Esophagus muscularis mucosa (tissue), 4 donors: Measurements from ENCODE around the gene FAM240A. TPM values are rescaled to one million over a fixed set of nuclear protein-coding genes. Genes with fewer than 3 reads are reported as not detected.

Experiments
- DNase-seq: peaks from one replicate; pipeline ENCODE4 v3.0.0-alpha.2; 2017; ENCODE audit errors: extremely low spot score
- H3K27ac ChIP-seq, 4 donors: fragments of 200-600 bp; sonication (generic); replicated peaks in 1 of 4; 1 replicate in 3 of 4; 2 replicates in 1 of 4; pipeline ENCODE4 v1.5.1; 2016 to 2019; ENCODE audit warnings: mild to moderate bottlenecking in 1 of 4
- H3K27me3 ChIP-seq, 4 donors: fragments of 200-600 bp; sonication (generic); one replicate each; pipeline versions ENCODE4 v1.5.1 to v1.6.0; 2016 to 2019
- H3K36me3 ChIP-seq, 4 donors: fragments of 200-600 bp; sonication (generic); one replicate each; pipeline ENCODE4 v1.5.1; 2016 to 2019
- H3K4me1 ChIP-seq, 4 donors: fragments of 200-600 bp; sonication (generic); one replicate each; pipeline ENCODE4 v1.5.1; 2016 to 2019
- H3K4me3 ChIP-seq, 4 donors: fragments of 200-600 bp; sonication (generic); 1 replicate in 2 of 4; 2 replicates in 2 of 4; pipeline ENCODE4 v1.5.1; 2016 to 2019; ENCODE audit warnings: mild to moderate bottlenecking in 4 of 4, moderate library complexity in 1 of 4
- H3K9me3 ChIP-seq, 4 donors: fragments of 200-600 bp; sonication (generic); 1 replicate in 3 of 4; 2 replicates in 1 of 4; pipeline ENCODE4 v1.5.1; 2016 to 2019
- CTCF ChIP-seq, 3 experiments: fragments of 200-600 bp in 2 of 3; fragments of 450-650 bp in 1 of 3; sonication (generic) in 2 of 3; IDR thresholded peaks; one replicate each; pipeline ENCODE4 v1.5.1; 2017 to 2019; ENCODE audit warnings: antibody characterized with exemption in 3 of 3, mild to moderate bottlenecking in 2 of 3, moderate library complexity in 1 of 3
- EP300 ChIP-seq: sonication (generic); formaldehyde crosslinking; IDR thresholded peaks from one replicate; pipeline ENCODE4 v1.6.1; 2017; ENCODE audit warnings: antibody characterized with exemption
- POLR2A ChIP-seq: fragments of 450-650 bp; IDR thresholded peaks from one replicate; pipeline ENCODE4 v1.6.1; 2017; ENCODE audit warnings: antibody characterized with exemption, moderate library complexity, mild to moderate bottlenecking, low read depth
- POLR2AphosphoS5 ChIP-seq, 2 donors: sonication (generic); formaldehyde crosslinking; IDR thresholded peaks; one replicate each; pipeline ENCODE4 v1.6.1; 2017; ENCODE audit warnings: antibody characterized with exemption in 2 of 2
- WGBS: methylation state at CpG from one replicate; pipeline ENCODE4 v1.1.5; 2018; 5-methylcytosine and 5-hydroxymethylcytosine counted together
- intact Hi-C: fragments of 100-400 bp; cut with DNase I; formaldehyde crosslinking; loops from one replicate; pipeline ENCODE4 v1.15.1; 2023
- total RNA-seq, 4 donors: library from RNA; depleted of rRNA; stranded (reverse); fragments of >200 nt; gene quantifications; one replicate each; pipeline versions ENCODE4 v1.1.0 to v1.2.1, GENCODE V29; 2016

Gene FAM240A
- total RNA-seq, 4 donors from 2014 or later, result not detected

DNA sequence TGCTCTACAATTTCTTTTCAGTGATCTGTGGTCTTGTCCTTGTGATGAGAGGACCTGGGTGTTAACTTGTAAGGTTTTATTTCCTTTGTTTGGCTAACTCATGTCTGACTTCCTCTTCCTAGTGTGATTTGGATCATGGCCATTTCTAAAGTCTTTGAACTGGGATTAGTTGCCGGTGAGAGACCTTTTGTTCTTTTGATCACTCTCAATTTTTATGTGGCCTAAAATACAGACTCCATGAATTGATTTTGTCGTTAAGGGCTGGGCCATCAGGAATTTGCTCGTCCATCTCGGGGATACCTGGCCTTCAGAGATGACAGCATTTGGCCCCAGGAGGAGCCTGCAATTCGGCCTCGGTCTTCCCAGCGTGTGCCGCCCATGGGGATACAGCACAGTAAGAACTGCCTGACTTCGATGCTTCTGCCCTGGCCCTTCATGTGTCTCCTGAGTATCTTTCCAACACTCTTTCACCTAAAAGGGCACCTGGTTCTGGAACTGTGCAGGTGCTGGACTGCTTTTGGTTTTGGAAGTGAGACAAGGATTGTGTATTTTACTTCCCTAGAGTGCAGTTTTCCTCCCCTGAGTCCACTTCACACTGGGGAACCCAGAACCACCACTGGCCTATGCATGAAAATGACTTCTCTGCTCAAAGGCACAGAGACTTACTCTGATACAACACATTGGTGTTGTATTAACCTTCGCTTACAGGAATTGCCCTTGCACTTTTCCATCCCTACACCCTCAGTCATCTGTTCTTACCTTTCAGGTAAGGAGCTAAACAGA, 33.2 kb upstream of the FAM240A start:
- TF ChIP-seq POLR2AphosphoS5 (IDR thresholded peaks at IDR 0.05), result no peak
- no peak for TF ChIP-seq CTCF (IDR thresholded peaks at IDR 0.05)
- no peak for TF ChIP-seq EP300
- no peak for TF ChIP-seq POLR2A
- DNase-seq, result no peak
- no peaks in the 10 kb centered on the region for H3K9me3 ChIP-seq
- H3K27me3 ChIP-seq, result peaks cover 0 to 51% (median 2%) of the 10 kb centered on the region in 4 donors
- H3K4me3 ChIP-seq, result no peak overlapping the region
- intact Hi-C loops, result no loop called here
- H3K4me1 ChIP-seq, result peaks cover 5 to 11% (median 6%) of the 10 kb centered on the region in 4 donors
- no peaks in the 10 kb centered on the region for H3K36me3 ChIP-seq
- WGBS, result 63% methylated on average over 10 of the region's 10 CpGs
- H3K27ac ChIP-seq, result no peak overlapping the region

DNA sequence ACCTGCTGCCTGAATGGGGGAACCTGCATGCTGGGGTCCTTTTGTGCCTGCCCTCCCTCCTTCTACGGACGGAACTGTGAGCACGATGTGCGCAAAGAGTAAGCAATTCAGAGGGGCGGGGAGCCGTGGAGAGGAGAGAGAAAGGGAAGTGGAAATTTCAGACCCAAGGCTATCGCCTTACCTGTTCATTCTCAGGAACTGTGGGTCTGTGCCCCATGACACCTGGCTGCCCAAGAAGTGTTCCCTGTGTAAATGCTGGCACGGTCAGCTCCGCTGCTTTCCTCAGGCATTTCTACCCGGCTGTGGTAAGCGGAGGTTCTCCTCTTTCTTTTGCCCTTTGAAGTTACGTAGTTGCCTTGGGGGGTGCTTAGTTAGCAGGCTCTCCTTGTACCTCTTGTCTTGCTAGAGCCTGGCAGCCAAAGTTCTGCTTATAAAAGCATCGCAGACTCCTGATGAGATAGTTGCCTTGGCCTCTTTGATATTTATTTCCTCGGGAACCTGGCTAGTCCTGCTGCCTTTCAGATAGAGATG, 32.5 kb upstream of the FAM240A start:
- peaks cover 0 to 48% (median 2%) of the 10 kb centered on the region in 4 donors for H3K27me3 ChIP-seq
- peaks cover under 1 to 11% (median 6%) of the 10 kb centered on the region in 4 donors for H3K4me1 ChIP-seq
- WGBS, result 39% methylated on average over 14 of the region's 14 CpGs
- H3K9me3 ChIP-seq, result no peaks in the 10 kb centered on the region
- no peak overlapping the region for H3K4me3 ChIP-seq
- no peaks in the 10 kb centered on the region for H3K36me3 ChIP-seq
- intact Hi-C loops, result no loop called here
- no peak for TF ChIP-seq POLR2A
- TF ChIP-seq POLR2AphosphoS5 (IDR thresholded peaks at IDR 0.05), result no peak
- TF ChIP-seq EP300, result no peak
- TF ChIP-seq CTCF (IDR thresholded peaks at IDR 0.05), result no peak
- DNase-seq, result no peak
- H3K27ac ChIP-seq, result no peak overlapping the region

DNA sequence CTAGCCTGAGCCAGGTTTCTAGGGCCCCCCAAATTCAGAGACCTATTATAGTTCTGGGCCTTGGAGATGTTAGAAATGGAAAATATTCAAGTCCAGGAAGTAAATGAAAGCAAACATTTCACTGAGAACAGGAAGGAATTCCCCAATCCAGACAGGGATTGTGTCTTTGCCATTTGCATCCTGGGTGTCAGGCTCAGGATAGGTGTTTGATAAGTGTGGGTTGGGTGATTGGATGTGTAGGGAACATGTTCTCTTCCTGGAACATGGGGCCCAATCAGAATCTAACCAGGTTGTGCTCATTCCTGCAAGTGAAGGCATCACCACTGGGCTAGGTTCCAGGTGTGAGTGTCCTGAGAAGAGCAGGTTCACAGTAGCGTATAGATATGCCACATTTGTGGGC, 31.6 kb upstream of the FAM240A start:
- no peak for TF ChIP-seq EP300
- TF ChIP-seq POLR2AphosphoS5 (IDR thresholded peaks at IDR 0.05), result no peak
- no peak for TF ChIP-seq CTCF (IDR thresholded peaks at IDR 0.05)
- no peak for TF ChIP-seq POLR2A
- H3K27me3 ChIP-seq, result peaks cover 0 to 40% (median 2%) of the 10 kb centered on the region in 4 donors
- intact Hi-C loops, result no loop called here
- no peaks in the 10 kb centered on the region for H3K36me3 ChIP-seq
- no peak for DNase-seq
- no peak overlapping the region for H3K27ac ChIP-seq
- 86% methylated on average over 1 of the region's 1 CpG for WGBS
- peaks cover 0 to 11% (median 6%) of the 10 kb centered on the region in 4 donors for H3K4me1 ChIP-seq
- no peaks in the 10 kb centered on the region for H3K9me3 ChIP-seq
- no peak overlapping the region for H3K4me3 ChIP-seq

- H3K27me3 ChIP-seq, result peaks cover 0 to 8% (median 0%) of the 10 kb centered on the region in 4 donors
- DNase-seq, result no peak
- H3K27ac ChIP-seq, result no peak overlapping the region
- H3K9me3 ChIP-seq, result no peaks in the 10 kb centered on the region
- H3K4me1 ChIP-seq, result no peaks in the 10 kb centered on the region
- no peaks in the 10 kb centered on the region for H3K36me3 ChIP-seq
- no peak overlapping the region for H3K4me3 ChIP-seq
- TF ChIP-seq POLR2AphosphoS5 (IDR thresholded peaks at IDR 0.05), result no peak
- TF ChIP-seq EP300, result no peak
- TF ChIP-seq CTCF (IDR thresholded peaks at IDR 0.05), result no peak
- no peak for TF ChIP-seq POLR2A
- intact Hi-C loops, result no loop called here
- WGBS, result 84% methylated on average over 7 of the region's 7 CpGs
These were observed 27.5 kb upstream of the FAM240A start for GRCh38 chr3:46584598-46585467.
